ENCODE data around the gene SLC18A2.

The SLC18A2 gene

GRCh38 chr10:117322260-117322659, 81.3 kb downstream of the SLC18A2 start:
- Histone ChIP-seq H3K27ac (ENCODE audit: low read depth, low read length) (no peak overlapping the region), H3F3A (ENCODE audit: control insufficient read depth, insufficient read depth) (0 out of 2 replicates have a peak, but pooled peaks cover 7% of the 10 kb centered on the region), H3K36me3 (ENCODE audit: control insufficient read depth, low read length) (peaks cover 11% of the 10 kb centered on the region), H3K27me3 (ENCODE audit: control insufficient read depth, low read length) (no peaks in the 10 kb centered on the region), H3K4me3 (ENCODE audit: low read length) (no peak overlapping the region), H3K4me2 (ENCODE audit: low read length) (no peak overlapping the region), H3K9me3 (ENCODE audit: control insufficient read depth, insufficient read depth, low read length) (no peaks in the 10 kb centered on the region), H3K79me2 (ENCODE audit: control insufficient read depth, low read length) (peaks cover 24% of the 10 kb centered on the region), H4K20me1 (ENCODE audit: control insufficient read depth, insufficient read depth, low read depth, low read length) (peaks cover 9% of the 10 kb centered on the region; the same call in 1 of the 2 replicates), H3K9me2 (replicated peaks; ENCODE audit: control insufficient read depth, low read length) (no peaks in the 10 kb centered on the region), H3K4me1 (ENCODE audit: control insufficient read depth, low read length) (no peaks in the 10 kb centered on the region)
- TF ChIP-seq EZH2phosphoT487 (IDR thresholded peaks at IDR 0.05; ENCODE audit: borderline replicate concordance, low read length) (no peak), CTCF (IDR thresholded peaks at IDR 0.05; ENCODE audit: low read depth, low read length, poor library complexity, severe bottlenecking) (no peak)

GRCh38 chr10:117324367-117324766, 83.5 kb downstream of the SLC18A2 start:
- no peak overlapping the region for H3K4me2 ChIP-seq (ENCODE audit: low read length)
- no peak overlapping the region for H3K27ac ChIP-seq (ENCODE audit: low read depth, low read length)
- TF ChIP-seq EZH2phosphoT487 (IDR thresholded peaks at IDR 0.05; ENCODE audit: borderline replicate concordance, low read length) (no peak), CTCF (IDR thresholded peaks at IDR 0.05; ENCODE audit: low read depth, low read length, poor library complexity, severe bottlenecking) (no peak)
- peaks cover 5% of the 10 kb centered on the region; the same call in 1 of the 2 replicates for H4K20me1 ChIP-seq (ENCODE audit: control insufficient read depth, insufficient read depth, low read depth, low read length)
- no peaks in the 10 kb centered on the region for H3K9me3 ChIP-seq (ENCODE audit: control insufficient read depth, insufficient read depth, low read length)
- H3K36me3 ChIP-seq (ENCODE audit: control insufficient read depth, low read length), result peaks cover 5% of the 10 kb centered on the region; the same call in 1 of the 2 replicates
- H3K4me1 ChIP-seq (ENCODE audit: control insufficient read depth, low read length), result no peaks in the 10 kb centered on the region
- no peak overlapping the region for H3K4me3 ChIP-seq (ENCODE audit: low read length)
- no peaks in the 10 kb centered on the region for H3K9me2 ChIP-seq (replicated peaks; ENCODE audit: control insufficient read depth, low read length)
- H3K27me3 ChIP-seq (ENCODE audit: control insufficient read depth, low read length), result no peaks in the 10 kb centered on the region
- H3F3A ChIP-seq (ENCODE audit: control insufficient read depth, insufficient read depth), result 0 out of 2 replicates have a peak, but pooled peaks cover 7% of the 10 kb centered on the region
- H3K79me2 ChIP-seq (ENCODE audit: control insufficient read depth, low read length), result peaks cover 27% of the 10 kb centered on the region

GRCh38 chr10:117327262-117327661, 86.3 kb downstream of the SLC18A2 start:
- H3K4me3 ChIP-seq (ENCODE audit: low read length), result no peak overlapping the region
- no peaks in the 10 kb centered on the region for H3K4me1 ChIP-seq (ENCODE audit: control insufficient read depth, low read length)
- no peaks in the 10 kb centered on the region for H3K9me3 ChIP-seq (ENCODE audit: control insufficient read depth, insufficient read depth, low read length)
- H3F3A ChIP-seq (ENCODE audit: control insufficient read depth, insufficient read depth), result no peaks in the 10 kb centered on the region
- no peaks in the 10 kb centered on the region for H3K27me3 ChIP-seq (ENCODE audit: control insufficient read depth, low read length)
- peaks cover 31% of the 10 kb centered on the region for H3K79me2 ChIP-seq (ENCODE audit: control insufficient read depth, low read length)
- H4K20me1 ChIP-seq (ENCODE audit: control insufficient read depth, insufficient read depth, low read depth, low read length), result no peaks in the 10 kb centered on the region
- H3K27ac ChIP-seq (ENCODE audit: low read depth, low read length), result no peak overlapping the region
- no peak for TF ChIP-seq CTCF (IDR thresholded peaks at IDR 0.05; ENCODE audit: low read depth, low read length, poor library complexity, severe bottlenecking)
- TF ChIP-seq EZH2phosphoT487 (IDR thresholded peaks at IDR 0.05; ENCODE audit: borderline replicate concordance, low read length), result no peak
- H3K36me3 ChIP-seq (ENCODE audit: control insufficient read depth, low read length), result peaks cover 7% of the 10 kb centered on the region; the same call in 1 of the 2 replicates
- no peaks in the 10 kb centered on the region for H3K9me2 ChIP-seq (replicated peaks; ENCODE audit: control insufficient read depth, low read length)
- H3K4me2 ChIP-seq (ENCODE audit: low read length), result no peak overlapping the region
